ENCODE data around the gene OR6P1. TPM values are rescaled to one million over a fixed set of nuclear protein-coding genes. Genes with fewer than 3 reads are reported as not detected.

Gene OR6P1
- polyA plus RNA-seq, 4 donors, result not detected

GRCh38 chr1:158520021-158520420 lies 50.4 kb downstream of the OR6P1 start:
- DNase-seq (ENCODE audit: low read depth in 4 of 4, low spot score in 2 of 4), result no peak

- no peak for DNase-seq (ENCODE audit: low read depth in 4 of 4, low spot score in 2 of 4)
Measured at GRCh38 chr1:158516966-158517365, 53.4 kb downstream of the OR6P1 start.

Other genes starting within 250 kb of the OR6P1 start
- not detected for gene CD1B, start 239.0 kb downstream of the OR6P1 start, polyA plus RNA-seq (ENCODE audit: insufficient read length in 4 of 4)
- under 1 TPM in 1 of 4 donors, not detected in 3; 0.13 TPM for gene CD1E, start 216.7 kb downstream of the OR6P1 start, polyA plus RNA-seq (ENCODE audit: insufficient read length in 4 of 4)
- not detected for gene OR10T2, start 171.1 kb downstream of the OR6P1 start, polyA plus RNA-seq (ENCODE audit: insufficient read length in 4 of 4)
- under 1 TPM in 1 of 4 donors, not detected in 3; 0.05 TPM for gene OR10K2, start 144.3 kb downstream of the OR6P1 start, polyA plus RNA-seq (ENCODE audit: insufficient read length in 4 of 4)
- under 1 TPM in 1 of 4 donors, not detected in 3; 0.05 TPM for gene OR10K1, start 108.7 kb downstream of the OR6P1 start, polyA plus RNA-seq (ENCODE audit: insufficient read length in 4 of 4)
- not detected for gene OR10R2, start 98.4 kb downstream of the OR6P1 start, polyA plus RNA-seq (ENCODE audit: insufficient read length in 4 of 4)
- not detected for gene OR6Y1, start 16.2 kb downstream of the OR6P1 start, polyA plus RNA-seq (ENCODE audit: insufficient read length in 4 of 4)
- not detected for gene OR10X1, start 9.3 kb upstream of the OR6P1 start, polyA plus RNA-seq (ENCODE audit: insufficient read length in 4 of 4)
- under 1 TPM; 0.05 to 0.10 (median 0.06) TPM for gene OR10Z1, start 34.7 kb upstream of the OR6P1 start, polyA plus RNA-seq (ENCODE audit: insufficient read length in 4 of 4)
- gene SPTA1, start 116.1 kb upstream of the OR6P1 start, polyA plus RNA-seq (ENCODE audit: insufficient read length in 4 of 4), result 1 to 10 TPM; 1.1 to 5.9 (median 1.8) TPM
- not detected for gene OR6K2, start 130.1 kb upstream of the OR6P1 start, polyA plus RNA-seq (ENCODE audit: insufficient read length in 4 of 4)
- gene OR6K3, start 150.1 kb upstream of the OR6P1 start, polyA plus RNA-seq (ENCODE audit: insufficient read length in 4 of 4), result under 1 TPM in 3 of 4 donors, not detected in 1; 0.07 to 0.14 (median 0.08) TPM
- gene OR6K6, start 184.1 kb upstream of the OR6P1 start, polyA plus RNA-seq (ENCODE audit: insufficient read length in 4 of 4), result not detected
- gene OR6N1, start 201.6 kb upstream of the OR6P1 start, polyA plus RNA-seq (ENCODE audit: insufficient read length in 4 of 4), result under 1 TPM in 1 of 4 donors, not detected in 3; 0.06 TPM
- gene OR6N2, start 210.6 kb upstream of the OR6P1 start, polyA plus RNA-seq (ENCODE audit: insufficient read length in 4 of 4), result not detected

Measured in left renal cortex interstitium (tissue), 4 donors.